Measurements from ENCODE around the gene SH3BP5.

DNA sequence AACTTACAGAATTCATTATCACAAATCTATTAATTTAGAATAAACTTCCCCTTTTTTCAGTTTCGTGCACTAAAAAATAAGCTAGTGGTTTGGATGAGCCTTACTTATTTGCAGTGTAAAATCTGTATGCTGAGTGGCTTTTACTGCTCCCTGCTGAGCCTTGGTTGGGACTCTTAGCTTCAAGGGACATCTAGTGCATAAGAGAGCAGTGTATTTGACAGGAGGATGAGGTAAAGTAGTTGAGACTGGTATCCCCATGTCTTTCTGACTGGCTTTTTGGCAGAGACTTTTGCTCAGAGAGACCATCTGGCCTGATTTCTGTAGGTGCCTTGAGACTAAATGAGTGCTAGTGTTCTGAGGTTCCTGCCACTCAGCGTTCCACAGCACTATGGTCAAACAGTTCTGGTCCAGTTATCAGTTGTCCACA, 114.5 kb downstream of the SH3BP5 start:
- TF ChIP-seq POLR2A (IDR thresholded peaks at IDR 0.05) (no peak), EP300 (IDR thresholded peaks at IDR 0.05) (no peak)
- TF ChIP-seq, protein P1, sequence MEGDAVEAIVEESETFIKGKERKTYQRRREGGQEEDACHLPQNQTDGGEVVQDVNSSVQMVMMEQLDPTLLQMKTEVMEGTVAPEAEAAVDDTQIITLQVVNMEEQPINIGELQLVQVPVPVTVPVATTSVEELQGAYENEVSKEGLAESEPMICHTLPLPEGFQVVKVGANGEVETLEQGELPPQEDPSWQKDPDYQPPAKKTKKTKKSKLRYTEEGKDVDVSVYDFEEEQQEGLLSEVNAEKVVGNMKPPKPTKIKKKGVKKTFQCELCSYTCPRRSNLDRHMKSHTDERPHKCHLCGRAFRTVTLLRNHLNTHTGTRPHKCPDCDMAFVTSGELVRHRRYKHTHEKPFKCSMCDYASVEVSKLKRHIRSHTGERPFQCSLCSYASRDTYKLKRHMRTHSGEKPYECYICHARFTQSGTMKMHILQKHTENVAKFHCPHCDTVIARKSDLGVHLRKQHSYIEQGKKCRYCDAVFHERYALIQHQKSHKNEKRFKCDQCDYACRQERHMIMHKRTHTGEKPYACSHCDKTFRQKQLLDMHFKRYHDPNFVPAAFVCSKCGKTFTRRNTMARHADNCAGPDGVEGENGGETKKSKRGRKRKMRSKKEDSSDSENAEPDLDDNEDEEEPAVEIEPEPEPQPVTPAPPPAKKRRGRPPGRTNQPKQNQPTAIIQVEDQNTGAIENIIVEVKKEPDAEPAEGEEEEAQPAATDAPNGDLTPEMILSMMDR (IDR thresholded peaks at IDR 0.05), result no peak

Measured in tibial nerve (tissue), 4 donors.